ENCODE data around the gene SPATA16. TPM values are rescaled to one million over a fixed set of nuclear protein-coding genes. Genes with fewer than 3 reads are reported as not detected.

SPATA16 gene
- total and polyA plus RNA-seq, 2 experiments from 2014 or later = not detected

DNA sequence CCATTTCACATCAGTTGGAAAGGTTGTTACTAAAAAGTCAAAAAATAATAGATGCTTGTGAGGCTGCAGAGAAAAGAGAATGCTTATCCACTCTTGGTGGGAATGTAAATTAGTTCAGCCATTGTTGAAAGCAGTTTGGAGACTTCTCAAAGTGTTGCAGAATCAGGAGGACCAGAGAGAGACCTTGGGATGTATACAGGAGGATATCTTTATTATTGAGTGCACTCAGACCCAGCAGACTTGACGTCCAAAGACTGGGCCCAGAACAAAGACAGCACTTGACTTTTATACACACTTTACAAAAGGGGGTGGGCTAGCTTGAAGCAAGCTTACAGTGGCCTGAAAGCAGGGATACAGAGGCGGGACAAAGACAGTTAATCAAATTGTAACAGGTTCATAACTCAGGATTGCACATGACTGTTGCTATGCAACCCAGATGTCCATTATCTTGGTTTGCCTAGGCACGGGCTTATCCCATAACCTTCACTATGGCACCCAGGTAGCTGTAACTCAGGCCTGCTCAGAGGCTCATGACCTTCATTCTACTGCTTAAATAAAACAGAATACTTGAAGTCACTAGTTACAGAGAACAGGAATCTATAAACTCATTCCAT, 127.7 kb downstream of the SPATA16 start:
- Mint-ChIP-seq H3K4me1 (peaks cover 16% of the 10 kb centered on the region), H3K36me3 (ENCODE audit: low read depth) (peaks cover 4% of the 10 kb centered on the region; the same call in 1 of the 3 replicates), H3K9me3 (peaks cover 3% of the 10 kb centered on the region; the same call in 2 of the 3 replicates), H3K27ac (no peak overlapping the region), H3K27me3 (ENCODE audit: insufficient read depth, low read depth, poor library complexity) (peaks cover 8% of the 10 kb centered on the region), H3K4me3 (no peak overlapping the region)
- ATAC-seq = no peak
- no peaks in the 10 kb centered on the region for H4K20me1 ChIP-seq (replicated peaks; ENCODE audit: insufficient read depth)
- no peak overlapping the region for H2AFZ ChIP-seq
- no peak overlapping the region for H3K27ac ChIP-seq (ENCODE audit: low read depth)
- H3K4me1 ChIP-seq (ENCODE audit: insufficient read depth) = peaks cover 19% of the 10 kb centered on the region
- H3K27me3 ChIP-seq (ENCODE audit: insufficient read depth) = no peaks in the 10 kb centered on the region
- DNase-seq (ENCODE audit: low spot score) = no peak
- no peak for TF ChIP-seq EZH2phosphoT487 (IDR thresholded peaks at IDR 0.05; ENCODE audit: unreplicated experiment)
- no peak for TF ChIP-seq ZNF331 (CRISPR knock-in tag; IDR thresholded peaks at IDR 0.05; ENCODE audit: low read depth)
- TF ChIP-seq, protein P1, sequence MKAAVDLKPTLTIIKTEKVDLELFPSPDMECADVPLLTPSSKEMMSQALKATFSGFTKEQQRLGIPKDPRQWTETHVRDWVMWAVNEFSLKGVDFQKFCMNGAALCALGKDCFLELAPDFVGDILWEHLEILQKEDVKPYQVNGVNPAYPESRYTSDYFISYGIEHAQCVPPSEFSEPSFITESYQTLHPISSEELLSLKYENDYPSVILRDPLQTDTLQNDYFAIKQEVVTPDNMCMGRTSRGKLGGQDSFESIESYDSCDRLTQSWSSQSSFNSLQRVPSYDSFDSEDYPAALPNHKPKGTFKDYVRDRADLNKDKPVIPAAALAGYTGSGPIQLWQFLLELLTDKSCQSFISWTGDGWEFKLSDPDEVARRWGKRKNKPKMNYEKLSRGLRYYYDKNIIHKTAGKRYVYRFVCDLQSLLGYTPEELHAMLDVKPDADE (IDR thresholded peaks at IDR 0.05) = no peak
- TF ChIP-seq ZNF114 (CRISPR knock-in tag; IDR thresholded peaks at IDR 0.05) = no peak
- H3K79me2 ChIP-seq (replicated peaks; ENCODE audit: insufficient read depth) = no peaks in the 10 kb centered on the region
- no peak overlapping the region for H3K4me2 ChIP-seq
- no peak overlapping the region for H3K4me3 ChIP-seq
- no peaks in the 10 kb centered on the region for H3K36me3 ChIP-seq (ENCODE audit: insufficient read depth)
- no peaks in the 10 kb centered on the region for H3F3A ChIP-seq (replicated peaks; ENCODE audit: low read depth)
- H3K9me2 ChIP-seq (ENCODE audit: insufficient read depth) = no peaks in the 10 kb centered on the region

- H3K27ac ChIP-seq (ENCODE audit: low read depth) = no peak overlapping the region
- H3F3A ChIP-seq (replicated peaks; ENCODE audit: low read depth) = no peaks in the 10 kb centered on the region
- peaks cover 5% of the 10 kb centered on the region for H3K4me1 Mint-ChIP-seq
- no peaks in the 10 kb centered on the region for H3K36me3 ChIP-seq (ENCODE audit: insufficient read depth)
- DNase-seq (ENCODE audit: low spot score) = no peak
- no peak overlapping the region for H3K4me3 Mint-ChIP-seq
- peaks cover 4% of the 10 kb centered on the region; the same call in 1 of the 3 replicates for H3K36me3 Mint-ChIP-seq (ENCODE audit: low read depth)
- no peaks in the 10 kb centered on the region for H3K9me2 ChIP-seq (ENCODE audit: insufficient read depth)
- H3K4me1 ChIP-seq (ENCODE audit: insufficient read depth) = no peaks in the 10 kb centered on the region
- peaks cover 3% of the 10 kb centered on the region; the same call in 2 of the 3 replicates for H3K9me3 Mint-ChIP-seq
- peak overlapping the region; percentile 89; the same call in 1 of the 2 replicates for H2AFZ ChIP-seq
- no peak for TF ChIP-seq ZNF462 (CRISPR knock-in tag; IDR thresholded peaks at IDR 0.05)
- peak in 1 of 2 experiments; percentile 36; a peak in 2 of 4 replicates for TF ChIP-seq CTCF (conservative IDR thresholded peaks at IDR 0.05; ENCODE audit: low read depth in 2 of 2)
- no peaks in the 10 kb centered on the region for H3K79me2 ChIP-seq (replicated peaks; ENCODE audit: insufficient read depth)
- no peaks in the 10 kb centered on the region for H4K20me1 ChIP-seq (replicated peaks; ENCODE audit: insufficient read depth)
- peaks cover 3% of the 10 kb centered on the region for H3K27me3 Mint-ChIP-seq (ENCODE audit: insufficient read depth, low read depth, poor library complexity)
- H3K27ac Mint-ChIP-seq = no peak overlapping the region
- H3K27me3 ChIP-seq (ENCODE audit: insufficient read depth) = no peaks in the 10 kb centered on the region
- H3K4me3 ChIP-seq = no peak overlapping the region
- H3K4me2 ChIP-seq = no peak overlapping the region
- ATAC-seq = peak; percentile 39; the same call in 1 of the 3 replicates
These were observed 131.6 kb downstream of the SPATA16 start for GRCh38 chr3:173009410-173009809.
